ENCODE data around the gene PRG2.
"Not testable (repeated sequence)": the region's sequence is repeated elsewhere in the genome, so short reads cannot be mapped to it uniquely, and the experiment has no call there.

PRG2 gene

DNA sequence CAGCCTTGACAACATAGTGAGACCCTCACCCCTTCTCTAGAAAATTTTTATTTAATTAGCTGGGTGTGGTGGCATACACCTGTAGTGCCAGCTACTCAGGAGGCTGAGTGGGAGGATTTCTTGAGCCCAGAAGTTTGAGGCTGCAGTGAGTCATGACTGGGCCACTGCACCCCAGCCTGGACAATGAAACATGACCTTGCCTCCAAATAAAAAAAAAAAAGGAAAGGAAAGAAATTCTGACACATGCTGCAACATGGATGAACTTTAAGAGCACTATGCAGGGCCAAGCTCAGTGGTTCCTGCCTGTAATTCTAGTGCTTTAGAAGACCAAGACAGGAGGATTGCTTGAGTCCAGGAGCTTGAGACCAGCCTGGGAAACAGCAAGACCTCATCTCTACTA, 27.7 kb upstream of the PRG2 start:
- DNase-seq, result no peak

DNA sequence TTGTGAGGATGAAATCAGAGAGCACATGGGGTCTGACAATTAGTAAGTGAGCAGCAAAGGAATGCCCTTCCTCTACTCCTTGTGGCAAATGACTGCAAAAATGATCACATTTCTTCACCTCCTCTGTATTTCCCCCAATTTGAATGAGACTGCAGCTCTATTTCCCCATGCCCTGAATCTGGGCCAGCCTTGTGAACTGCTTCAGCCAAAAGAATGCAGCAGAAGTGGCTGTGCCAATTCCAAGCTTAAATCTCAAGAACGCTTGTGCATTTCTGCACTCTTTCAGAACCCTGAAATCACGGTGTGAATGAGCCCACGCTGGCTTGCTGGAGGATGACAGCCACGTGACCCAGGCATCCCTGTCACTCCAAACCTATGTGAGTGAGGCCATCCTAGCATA, 26.6 kb upstream of the PRG2 start:
- no peak for DNase-seq

GRCh38 chr11:57416436-57416835, 26.0 kb upstream of the PRG2 start:
- no peak for DNase-seq

DNA sequence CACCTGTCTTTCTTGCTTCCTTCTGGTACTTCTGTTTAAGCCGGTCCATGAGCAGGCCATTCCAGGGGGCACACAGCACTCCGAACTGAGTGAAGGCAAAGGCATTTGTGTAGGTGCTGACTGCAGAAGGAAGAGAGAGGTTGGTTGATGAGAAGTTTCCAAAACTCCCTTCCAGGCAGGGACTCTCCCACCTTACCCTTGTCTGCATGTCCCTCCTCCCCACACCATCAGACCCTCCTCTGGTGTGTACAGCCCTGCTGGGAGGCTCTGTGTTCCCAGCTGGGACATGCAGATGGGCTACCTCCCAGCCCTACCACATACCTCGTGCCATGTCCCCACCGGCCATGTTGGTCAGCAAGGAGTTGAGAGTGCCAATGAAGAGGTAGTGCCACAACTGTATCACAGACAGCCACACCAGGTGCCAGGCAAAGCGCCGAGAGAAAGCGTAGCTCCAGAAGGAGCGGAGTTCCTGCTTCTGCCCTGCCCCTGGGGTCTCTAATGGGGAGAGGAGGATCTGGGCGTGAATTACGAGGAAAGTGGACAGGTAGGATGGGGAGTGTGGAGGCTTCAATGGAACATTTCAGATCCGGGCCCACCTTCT, 24.3 kb upstream of the PRG2 start:
- no peak for DNase-seq

- DNase-seq, result no peak
Observed at GRCh38 chr11:57413681-57414080, 23.2 kb upstream of the PRG2 start.

DNA sequence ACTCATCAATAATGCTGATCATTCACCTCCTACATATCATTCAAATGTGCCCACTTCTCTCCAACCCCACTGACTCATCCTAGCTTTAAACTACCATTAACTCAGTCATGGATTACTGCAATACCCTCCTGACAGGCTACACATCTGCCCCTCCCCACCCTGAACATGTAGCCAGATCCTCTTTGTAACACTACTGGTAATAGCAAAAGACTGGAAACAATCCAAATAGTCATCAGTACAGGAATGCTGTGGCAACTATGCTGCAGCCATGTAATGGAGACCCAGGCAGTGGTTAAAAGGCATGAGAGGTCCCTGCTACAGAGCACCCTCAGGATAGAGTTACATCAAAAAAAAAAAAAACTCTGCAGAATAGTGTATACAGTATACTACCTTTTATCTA, 19.8 kb upstream of the PRG2 start:
- DNase-seq, result no peak

GRCh38 chr11:57409321-57410100, 19.1 kb upstream of the PRG2 start:
- no peak for DNase-seq

DNA sequence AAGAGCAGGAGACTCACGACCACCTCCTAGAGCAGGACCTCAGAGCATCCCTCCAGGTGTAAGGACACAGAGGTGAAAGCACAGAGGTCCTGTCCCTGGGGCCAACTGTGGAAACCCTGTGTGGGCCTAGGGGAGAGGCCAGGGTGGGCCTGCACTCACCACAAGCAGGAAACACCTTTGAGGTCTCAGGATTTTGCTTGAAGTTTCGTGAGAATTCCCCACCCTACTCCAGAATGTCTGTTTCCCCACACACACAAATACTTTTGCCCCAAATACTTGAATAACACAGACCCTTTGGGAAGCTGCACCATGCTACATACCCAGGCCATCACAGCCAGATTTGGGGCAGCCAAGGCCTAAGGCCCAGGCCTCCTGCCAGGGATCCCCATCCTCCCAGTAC, 18.3 kb upstream of the PRG2 start:
- no peak for DNase-seq

GRCh38 chr11:57407941-57408475, 17.6 kb upstream of the PRG2 start:
- DNase-seq, result no peak

DNA sequence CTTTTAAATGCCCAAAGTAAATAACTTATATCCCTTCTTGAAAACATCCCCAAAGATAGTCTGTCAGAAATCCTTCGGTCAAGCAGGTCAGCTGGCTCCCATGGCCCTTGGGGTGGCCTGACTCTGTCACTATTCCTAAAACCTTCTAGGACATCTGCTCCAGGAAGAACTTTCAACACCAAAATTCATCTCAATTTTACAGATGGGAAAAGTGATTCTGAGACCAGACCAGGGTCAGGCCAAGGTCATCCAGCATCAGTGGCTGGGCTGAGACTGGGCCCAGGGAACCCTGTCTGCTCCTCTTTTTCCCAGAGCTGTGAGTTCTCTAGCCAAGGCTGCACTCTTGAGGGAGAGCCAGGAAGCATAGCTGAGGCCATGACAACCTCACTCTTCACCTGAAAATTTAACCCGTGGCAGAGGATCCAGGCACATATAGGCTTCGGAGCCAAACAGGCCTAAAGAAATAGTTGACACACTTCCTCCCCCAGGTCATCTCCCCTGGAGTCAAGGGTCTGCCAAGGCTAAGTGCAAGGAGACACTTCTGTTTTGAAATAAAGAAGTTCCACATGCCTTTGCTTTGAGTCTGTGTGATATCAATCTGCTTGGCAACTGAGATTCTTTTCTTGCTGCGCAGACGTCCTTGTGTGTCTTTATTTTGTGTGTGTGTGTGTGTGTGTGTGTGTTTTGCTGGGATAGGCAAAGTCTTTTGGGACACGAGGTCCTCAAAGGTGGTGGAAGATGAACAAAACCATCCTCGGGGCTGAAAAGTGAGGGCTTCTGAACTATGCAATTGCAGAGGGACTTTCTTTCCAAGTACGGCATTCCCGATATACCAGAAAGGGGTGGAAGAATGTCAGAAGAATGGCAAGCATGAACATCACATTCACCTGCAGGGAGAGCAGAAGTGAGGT, 16.8 kb upstream of the PRG2 start:
- no peak for DNase-seq

- no peak for DNase-seq
Observed at GRCh38 chr11:57406337-57406904, 16.0 kb upstream of the PRG2 start.

DNA sequence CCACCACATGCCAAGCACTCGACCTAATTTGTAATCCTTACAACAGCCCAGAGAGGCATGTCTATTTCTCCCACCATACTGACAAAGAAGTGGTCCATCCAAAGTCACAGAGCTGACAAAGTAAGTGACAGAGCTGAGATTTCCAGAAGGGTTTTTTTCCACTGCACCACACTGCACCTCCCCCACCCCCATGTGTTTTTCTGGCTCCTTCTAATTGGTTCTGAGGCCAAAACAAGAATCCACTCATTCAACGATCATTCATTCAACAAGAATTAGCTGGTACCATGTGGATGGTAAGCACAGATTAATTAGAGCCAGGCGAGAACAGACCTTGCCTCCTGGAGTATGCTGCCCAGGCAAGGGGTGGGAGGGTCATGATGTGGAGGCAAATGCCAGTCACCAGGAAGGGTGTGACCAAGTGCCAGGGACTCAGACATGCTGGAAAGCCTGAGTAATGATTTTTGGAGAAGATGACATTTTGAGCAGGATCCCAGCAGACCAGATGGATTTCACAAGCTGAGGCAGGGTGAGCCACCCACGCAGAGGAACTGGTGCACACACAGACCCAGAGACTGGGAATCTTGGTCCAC, 14.9 kb upstream of the PRG2 start:
- DNase-seq, result no peak

DNA sequence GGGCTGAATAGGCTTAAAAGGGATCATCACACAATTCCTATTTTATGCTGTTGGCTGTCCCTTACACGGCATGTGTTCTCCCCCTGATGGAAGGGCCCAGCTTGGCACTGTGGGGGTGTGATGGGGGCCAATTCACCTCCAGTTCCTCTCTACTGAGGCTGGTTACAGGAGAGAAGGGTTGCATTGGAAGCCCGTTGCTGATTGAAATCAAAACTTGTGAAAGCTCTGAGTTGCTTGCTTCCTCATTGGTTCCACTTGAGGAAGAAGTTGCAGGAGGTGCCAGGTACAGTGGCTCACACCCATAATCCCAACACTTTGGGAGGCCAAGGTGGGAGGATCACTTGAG, 13.3 kb upstream of the PRG2 start:
- DNase-seq, result no peak

- not testable (repeated sequence) for DNase-seq
Observed at GRCh38 chr11:57403003-57403801, 12.8 kb upstream of the PRG2 start.

DNA sequence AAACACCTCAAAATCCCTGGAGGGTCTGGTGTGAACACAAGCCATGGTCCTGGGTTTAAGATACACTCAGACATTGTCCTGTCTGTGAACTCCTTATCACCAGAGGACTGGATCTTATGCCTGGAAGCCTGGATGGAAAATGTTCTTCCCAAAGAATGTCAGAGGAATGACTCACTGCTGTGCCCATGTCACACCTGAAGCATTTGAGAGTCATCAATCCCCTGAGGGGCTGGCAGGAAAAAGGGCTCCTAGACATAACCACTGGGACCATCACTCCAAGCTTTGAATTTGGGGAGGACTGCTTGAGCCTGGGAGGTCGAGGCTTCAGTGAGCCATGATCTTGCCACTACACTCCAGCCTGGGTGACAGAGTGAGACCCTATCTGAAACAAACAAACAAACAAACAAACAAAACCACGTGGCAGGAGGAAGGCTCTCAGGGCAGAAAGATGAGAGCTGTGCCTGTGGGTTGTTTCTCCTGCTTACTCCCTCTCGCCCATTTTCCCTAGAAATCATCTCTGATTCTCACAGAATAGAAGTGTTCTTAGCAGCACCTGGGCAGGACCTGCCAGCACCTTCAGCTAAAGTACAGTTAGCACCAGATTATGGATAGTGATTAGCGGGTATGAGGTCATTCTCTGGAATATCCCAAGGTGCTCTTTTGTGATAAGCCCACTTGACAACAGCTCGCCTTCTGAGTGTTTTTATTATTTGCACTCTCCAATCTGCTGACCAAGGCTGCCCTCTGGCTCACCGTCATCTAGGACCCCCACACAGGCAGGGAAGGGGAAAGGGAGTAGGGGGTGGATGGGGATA, 11.9 kb upstream of the PRG2 start:
- DNase-seq, result no peak

DNA sequence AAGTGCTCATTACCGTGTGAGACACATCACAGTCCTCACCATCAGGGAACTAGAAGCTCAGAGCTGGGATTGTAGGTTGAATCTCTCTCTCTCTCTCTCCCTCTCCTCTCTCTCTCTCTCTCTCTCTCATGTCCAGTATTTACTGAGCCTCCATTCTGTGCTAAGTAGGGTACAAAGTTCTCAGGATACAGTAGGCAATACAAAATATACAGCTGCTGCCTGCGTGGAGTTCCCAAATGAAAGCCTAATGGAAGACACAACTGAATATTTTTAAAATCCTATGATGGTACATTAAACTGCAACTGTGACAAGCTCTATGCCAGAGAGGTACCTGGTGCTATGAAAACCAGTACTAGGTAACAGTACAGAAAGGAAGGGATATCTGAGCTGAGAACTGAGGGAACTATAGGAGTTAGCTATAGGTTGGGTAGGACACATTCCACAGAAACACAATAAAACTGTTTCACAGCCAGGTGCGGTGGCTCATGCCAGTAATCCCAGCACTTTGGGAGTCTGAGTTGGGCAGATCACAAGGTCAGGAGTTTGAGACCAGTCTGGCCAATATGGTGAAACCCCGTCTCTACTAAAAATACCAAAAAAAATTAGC, 9.6 kb upstream of the PRG2 start:
- DNase-seq, result no peak

- DNase-seq, result no peak
Observed at GRCh38 chr11:57399221-57399620, 8.8 kb upstream of the PRG2 start.

GRCh38 chr11:57397394-57397990, 7.0 kb upstream of the PRG2 start:
- DNase-seq, result no peak

- no peak for DNase-seq
Observed at GRCh38 chr11:57396744-57397143, 6.3 kb upstream of the PRG2 start.

All from SHP77 treated with DMSO at 0.1 percent for 48 hours (cell line).